Measurements from ENCODE around the gene ADARB2. TPM values are rescaled to one million over a fixed set of nuclear protein-coding genes. Genes with fewer than 3 reads are reported as not detected.
A peak's percentile ranks its signal among the peaks of the same experiment; 100 is the strongest.

The ADARB2 gene
- total RNA-seq, 1 donor from 2014 or later, result 1.2 TPM

- no peak overlapping the region for H3K4me3 ChIP-seq
- no peak for DNase-seq
- ATAC-seq, result no peak
- H3K36me3 ChIP-seq, result no peaks in the 10 kb centered on the region
- peaks cover 21% of the 10 kb centered on the region for H3K27me3 ChIP-seq
- no peaks in the 10 kb centered on the region for H3K9me3 ChIP-seq
- intact Hi-C loops (cut with DNase I), result no loop called here
- H3K27ac ChIP-seq, result no peak overlapping the region
- no peaks in the 10 kb centered on the region for H3K4me1 ChIP-seq
- TF ChIP-seq CTCF (IDR thresholded peaks at IDR 0.05), result no peak
Observed at GRCh38 chr10:1743141-1743540, 5.8 kb upstream of the ADARB2 start.

GRCh38 chr10:1741450-1741849 lies 4.1 kb upstream of the ADARB2 start:
- Histone ChIP-seq H3K36me3 (no peaks in the 10 kb centered on the region), H3K4me3 (no peak overlapping the region), H3K4me1 (peaks cover 5% of the 10 kb centered on the region), H3K27ac (no peak overlapping the region), H3K9me3 (no peaks in the 10 kb centered on the region), H3K27me3 (peaks cover 38% of the 10 kb centered on the region)
- DNase-seq, result no peak
- ATAC-seq, result no peak
- intact Hi-C loops (cut with DNase I), result no loop called here
- TF ChIP-seq CTCF (IDR thresholded peaks at IDR 0.05), result no peak

- DNase-seq (no peak), ATAC-seq (no peak)
- Histone ChIP-seq H3K27ac (no peak overlapping the region), H3K4me1 (peaks cover 5% of the 10 kb centered on the region), H3K9me3 (no peaks in the 10 kb centered on the region), H3K27me3 (peaks cover 55% of the 10 kb centered on the region), H3K4me3 (no peak overlapping the region), H3K36me3 (no peaks in the 10 kb centered on the region)
- TF ChIP-seq CTCF (IDR thresholded peaks at IDR 0.05), result no peak
- intact Hi-C loops (cut with DNase I), result no loop called here
Observed at GRCh38 chr10:1739751-1740150, 2.4 kb upstream of the ADARB2 start.

- Histone ChIP-seq H3K27me3 (peaks cover 62% of the 10 kb centered on the region), H3K27ac (no peak overlapping the region), H3K4me3 (no peak overlapping the region), H3K9me3 (no peaks in the 10 kb centered on the region), H3K36me3 (no peaks in the 10 kb centered on the region), H3K4me1 (peaks cover 5% of the 10 kb centered on the region)
- ATAC-seq (no peak), DNase-seq (no peak)
- intact Hi-C loops (cut with DNase I), result no loop called here
- TF ChIP-seq CTCF (IDR thresholded peaks at IDR 0.05), result no peak
Observed at GRCh38 chr10:1738950-1739349, 1.6 kb upstream of the ADARB2 start.

GRCh38 chr10:1736972-1737221 lies 428 bp downstream of the ADARB2 start:
- peak overlapping the region; percentile 25 for H3K4me3 ChIP-seq
- ATAC-seq (peak; percentile 13), DNase-seq (no peak)
- H3K27me3 ChIP-seq, result peaks cover 67% of the 10 kb centered on the region
- TF ChIP-seq CTCF (IDR thresholded peaks at IDR 0.05), result no peak
- H3K9me3 ChIP-seq, result no peaks in the 10 kb centered on the region
- H3K36me3 ChIP-seq, result no peaks in the 10 kb centered on the region
- H3K27ac ChIP-seq, result no peak overlapping the region
- intact Hi-C loops (cut with DNase I), result no loop called here
- H3K4me1 ChIP-seq, result peaks cover 5% of the 10 kb centered on the region

GRCh38 chr10:1736144-1736971 lies 967 bp downstream of the ADARB2 start:
- peaks cover 67% of the 10 kb centered on the region for H3K27me3 ChIP-seq
- no peak for TF ChIP-seq CTCF (IDR thresholded peaks at IDR 0.05)
- no peaks in the 10 kb centered on the region for H3K36me3 ChIP-seq
- peaks cover 5% of the 10 kb centered on the region for H3K4me1 ChIP-seq
- no peak overlapping the region for H3K27ac ChIP-seq
- peak overlapping the region; percentile 25 for H3K4me3 ChIP-seq
- DNase-seq, result no peak
- ATAC-seq, result no peak
- no peaks in the 10 kb centered on the region for H3K9me3 ChIP-seq
- intact Hi-C loops (cut with DNase I), result no loop called here
